Liver (tissue), 3 donors: ENCODE results near the gene TOMM20.

Experiments
- CTCF ChIP-seq: fragments of 150-350 bp; IDR thresholded peaks from 2 replicates; pipeline ENCODE4 v1.5.1; 2017; ENCODE audit warnings: improper control_type of control experiment, low read depth, low read length; ENCODE audit not compliant: missing input control
- EGR1 ChIP-seq, 2 donors: IDR thresholded peaks; 2 replicates each; pipeline ENCODE4 v1.6.1; 2016 to 2018; ENCODE audit warnings: antibody characterized with exemption in 2 of 2, low read depth in 2 of 2
- GABPA ChIP-seq, 2 donors: IDR thresholded peaks in 1 of 2; conservative IDR thresholded peaks in 1 of 2; 2 replicates each; pipeline ENCODE4 v1.6.1; 2016; ENCODE audit warnings: antibody characterized with exemption in 2 of 2, mild to moderate bottlenecking in 1 of 2, moderate library complexity in 1 of 2
- HNF4A ChIP-seq, 2 donors: conservative IDR thresholded peaks; 2 replicates each; pipeline ENCODE4 v1.6.1; 2016; ENCODE audit warnings: antibody characterized with exemption in 2 of 2, mild to moderate bottlenecking in 2 of 2
- RAD21 ChIP-seq, 2 donors: IDR thresholded peaks; 2 replicates each; pipeline ENCODE4 v1.6.1; 2016; ENCODE audit warnings: antibody characterized with exemption in 2 of 2, mild to moderate bottlenecking in 2 of 2
- SP1 ChIP-seq: IDR thresholded peaks from 2 replicates; pipeline ENCODE4 v1.6.1; 2018; ENCODE audit warnings: antibody characterized with exemption, mild to moderate bottlenecking
- YY1 ChIP-seq: IDR thresholded peaks from 2 replicates; pipeline ENCODE4 v1.6.1; 2016; ENCODE audit warnings: antibody characterized with exemption, mild to moderate bottlenecking
- ZBTB33 ChIP-seq: IDR thresholded peaks from 2 replicates; pipeline ENCODE4 v1.6.1; 2016; ENCODE audit warnings: antibody characterized with exemption
- TF ChIP-seq, protein P1 (sequence below): IDR thresholded peaks from 2 replicates; pipeline ENCODE4 v1.6.1; 2016; ENCODE audit warnings: antibody characterized with exemption, mild to moderate bottlenecking
- TF ChIP-seq, protein P2 (sequence below): IDR thresholded peaks from 2 replicates; pipeline ENCODE4 v1.6.1; 2016; ENCODE audit warnings: antibody characterized with exemption
- donor health status: healthy.
- donor health status: healthy.

DNA sequence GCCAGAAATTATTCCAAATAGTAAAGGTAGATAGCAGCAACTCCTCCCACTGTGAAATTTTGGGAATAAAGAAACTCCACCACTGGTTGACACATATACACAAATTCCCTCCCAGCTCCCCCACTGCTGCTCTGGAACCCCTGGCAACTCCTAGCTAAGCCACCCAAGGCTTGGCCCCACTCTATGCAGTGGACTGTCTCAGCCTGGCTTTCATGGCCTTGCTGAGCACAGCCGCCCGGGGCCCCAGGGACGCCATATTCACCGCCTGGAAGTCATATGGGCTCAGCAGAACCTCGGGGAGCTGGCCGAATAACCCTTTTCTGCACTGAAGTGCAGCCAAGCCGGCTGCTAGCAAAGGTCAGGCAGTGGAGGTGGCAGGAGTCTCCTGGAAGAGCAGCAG lies 47.8 kb upstream of the TOMM20 start:
- TF ChIP-seq YY1 (no peak), ZBTB33 (no peak), CTCF (no peak), RAD21 (IDR thresholded peaks at IDR 0.05) (no peak), EGR1 (IDR thresholded peaks at IDR 0.05; ENCODE audit: low read depth in 2 of 2) (no peak), SP1 (no peak), GABPA (IDR thresholded peaks at IDR 0.05 in 1 of 2, conservative IDR thresholded peaks at IDR 0.05 in 1 of 2) (no peak), HNF4A (conservative IDR thresholded peaks at IDR 0.05) (no peak)
- TF ChIP-seq, protein P1, sequence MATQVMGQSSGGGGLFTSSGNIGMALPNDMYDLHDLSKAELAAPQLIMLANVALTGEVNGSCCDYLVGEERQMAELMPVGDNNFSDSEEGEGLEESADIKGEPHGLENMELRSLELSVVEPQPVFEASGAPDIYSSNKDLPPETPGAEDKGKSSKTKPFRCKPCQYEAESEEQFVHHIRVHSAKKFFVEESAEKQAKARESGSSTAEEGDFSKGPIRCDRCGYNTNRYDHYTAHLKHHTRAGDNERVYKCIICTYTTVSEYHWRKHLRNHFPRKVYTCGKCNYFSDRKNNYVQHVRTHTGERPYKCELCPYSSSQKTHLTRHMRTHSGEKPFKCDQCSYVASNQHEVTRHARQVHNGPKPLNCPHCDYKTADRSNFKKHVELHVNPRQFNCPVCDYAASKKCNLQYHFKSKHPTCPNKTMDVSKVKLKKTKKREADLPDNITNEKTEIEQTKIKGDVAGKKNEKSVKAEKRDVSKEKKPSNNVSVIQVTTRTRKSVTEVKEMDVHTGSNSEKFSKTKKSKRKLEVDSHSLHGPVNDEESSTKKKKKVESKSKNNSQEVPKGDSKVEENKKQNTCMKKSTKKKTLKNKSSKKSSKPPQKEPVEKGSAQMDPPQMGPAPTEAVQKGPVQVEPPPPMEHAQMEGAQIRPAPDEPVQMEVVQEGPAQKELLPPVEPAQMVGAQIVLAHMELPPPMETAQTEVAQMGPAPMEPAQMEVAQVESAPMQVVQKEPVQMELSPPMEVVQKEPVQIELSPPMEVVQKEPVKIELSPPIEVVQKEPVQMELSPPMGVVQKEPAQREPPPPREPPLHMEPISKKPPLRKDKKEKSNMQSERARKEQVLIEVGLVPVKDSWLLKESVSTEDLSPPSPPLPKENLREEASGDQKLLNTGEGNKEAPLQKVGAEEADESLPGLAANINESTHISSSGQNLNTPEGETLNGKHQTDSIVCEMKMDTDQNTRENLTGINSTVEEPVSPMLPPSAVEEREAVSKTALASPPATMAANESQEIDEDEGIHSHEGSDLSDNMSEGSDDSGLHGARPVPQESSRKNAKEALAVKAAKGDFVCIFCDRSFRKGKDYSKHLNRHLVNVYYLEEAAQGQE = no peak
- TF ChIP-seq, protein P2, sequence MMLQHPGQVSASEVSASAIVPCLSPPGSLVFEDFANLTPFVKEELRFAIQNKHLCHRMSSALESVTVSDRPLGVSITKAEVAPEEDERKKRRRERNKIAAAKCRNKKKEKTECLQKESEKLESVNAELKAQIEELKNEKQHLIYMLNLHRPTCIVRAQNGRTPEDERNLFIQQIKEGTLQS = no peak
